NOMO-1 treated with DMSO at 0.1 percent for 48 hours (cell line): Measurements from ENCODE around the gene CDR2L.
A peak's percentile ranks its signal among the peaks of the same experiment; 100 is the strongest.
"Not testable (repeated sequence)": the region's sequence is repeated elsewhere in the genome, so short reads cannot be mapped to it uniquely, and the experiment has no call there.

Experiments
- DNase-seq: peaks from one replicate; lab custom pipeline; 2025; ENCODE audit not compliant: unreplicated experiment; lab: John Stamatoyannopoulos, UW

CDR2L gene

DNA sequence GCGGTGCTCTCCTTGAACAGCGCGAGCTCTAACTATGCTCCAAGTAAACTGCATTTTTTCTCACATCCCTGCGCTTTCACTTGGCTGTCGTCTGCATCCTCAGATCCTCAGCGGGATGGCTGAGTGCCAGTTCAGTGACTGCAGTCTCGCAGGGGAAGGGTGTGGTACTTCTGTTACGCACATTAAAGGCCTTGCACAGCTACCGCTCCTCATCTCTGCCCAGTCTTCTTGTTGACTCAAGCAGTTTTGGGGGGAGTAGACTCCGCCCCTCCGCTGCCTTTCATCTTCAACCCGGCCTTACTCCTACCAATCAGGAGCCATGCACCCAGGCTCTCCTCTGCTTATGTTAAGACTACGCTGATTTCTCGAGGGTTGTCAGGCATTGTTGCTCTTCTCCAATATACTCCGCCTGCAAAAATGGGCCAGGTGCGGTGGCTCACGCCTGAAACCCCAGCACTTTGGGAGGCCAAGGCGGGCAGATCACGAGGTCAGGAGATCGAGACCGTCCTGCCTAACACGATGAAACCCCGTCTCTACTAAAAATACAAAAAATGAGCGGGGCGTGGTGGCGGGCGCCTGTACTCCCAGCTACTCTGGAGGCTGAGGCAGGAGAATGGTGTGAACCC, 49.3 kb downstream of the CDR2L start:
- no peak for DNase-seq

DNA sequence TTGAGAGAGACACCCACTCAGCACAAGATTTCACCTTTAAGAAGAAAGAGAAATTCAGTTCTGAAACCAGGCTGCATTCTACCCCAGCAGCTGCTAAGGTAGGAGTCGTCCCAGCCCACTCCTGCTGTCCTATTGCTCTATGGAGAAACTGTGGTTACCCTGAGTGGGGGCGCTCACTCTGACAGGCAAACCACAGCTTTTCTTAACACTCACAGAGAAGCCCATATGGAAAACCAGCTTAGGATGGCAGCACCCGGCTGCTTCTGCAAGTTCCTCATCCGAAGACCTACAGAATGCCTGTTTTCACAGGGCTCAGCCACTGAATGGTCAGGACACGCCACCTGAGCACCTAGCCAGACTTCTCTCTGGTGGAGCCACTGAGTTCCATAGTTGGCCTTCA, 51.8 kb downstream of the CDR2L start:
- DNase-seq: no peak

DNA sequence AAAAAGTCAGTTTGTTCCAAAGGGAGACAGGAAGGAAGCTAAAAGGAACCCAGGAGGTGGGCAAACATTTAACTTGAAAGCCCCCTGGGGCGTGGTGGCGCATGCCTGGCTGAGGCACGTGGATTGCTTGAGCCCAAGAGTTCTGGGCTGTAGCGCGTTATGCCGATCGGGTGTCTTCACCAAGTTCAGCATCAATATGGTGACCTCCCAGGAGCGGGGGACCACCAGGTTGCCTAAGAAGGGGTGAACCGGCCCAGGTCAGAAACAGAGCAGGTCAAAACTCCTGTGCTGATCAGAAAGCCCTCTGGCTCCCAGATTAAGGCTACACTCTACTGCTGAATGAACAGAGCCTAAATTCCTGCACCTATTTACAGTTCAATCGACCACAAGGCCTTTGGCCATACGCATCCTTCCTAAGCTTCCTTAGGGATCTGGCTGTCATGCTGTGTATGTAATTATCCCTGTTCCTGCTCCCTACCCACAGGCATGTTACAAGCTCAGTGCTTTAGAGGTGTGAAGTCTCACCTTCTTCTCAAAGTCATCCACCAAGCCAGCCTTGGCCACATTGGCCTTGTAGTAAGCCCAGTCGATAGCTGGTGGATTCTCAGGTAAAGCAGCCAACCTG, 54.3 kb downstream of the CDR2L start:
- DNase-seq: no peak

DNA sequence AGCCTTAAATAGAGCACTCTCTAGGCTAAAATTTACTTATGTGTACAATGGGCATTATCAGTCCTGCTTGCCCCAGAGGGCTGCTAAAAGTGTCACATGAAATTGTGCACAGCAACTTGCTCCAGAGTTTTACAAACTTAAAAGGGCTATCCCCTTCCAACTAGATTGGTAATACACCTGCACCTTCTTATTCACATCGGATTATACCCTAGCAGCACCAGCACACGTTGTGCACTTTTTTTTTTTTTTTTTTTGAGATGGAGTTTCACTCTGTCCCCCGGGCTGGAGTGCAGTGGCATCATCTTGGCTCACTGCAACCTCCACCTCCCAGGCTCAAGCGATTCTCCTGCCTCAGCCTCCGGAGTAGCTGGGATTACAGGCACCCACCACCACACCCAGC, 56.4 kb downstream of the CDR2L start:
- DNase-seq: not testable (repeated sequence)

DNA sequence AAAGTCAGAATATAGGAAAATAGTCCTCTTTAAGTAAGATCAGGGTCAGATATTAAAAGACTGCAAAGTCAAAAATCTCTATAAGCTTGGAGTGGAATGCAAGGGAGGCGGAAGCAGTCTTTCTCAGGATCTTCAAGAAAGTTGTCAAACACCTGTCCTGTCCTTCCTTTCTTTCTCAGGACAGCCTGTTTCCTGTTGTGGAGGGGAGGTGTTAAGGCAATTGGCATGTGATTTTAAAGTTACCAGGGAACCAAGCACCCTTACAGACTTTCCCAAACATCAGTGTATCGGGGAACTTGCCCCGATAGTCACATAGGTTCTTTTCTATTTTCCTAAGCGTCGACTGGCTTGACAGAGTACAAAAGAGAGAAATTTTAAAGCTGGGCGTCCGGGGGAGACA, 57.3 kb downstream of the CDR2L start:
- DNase-seq: no peak

DNA sequence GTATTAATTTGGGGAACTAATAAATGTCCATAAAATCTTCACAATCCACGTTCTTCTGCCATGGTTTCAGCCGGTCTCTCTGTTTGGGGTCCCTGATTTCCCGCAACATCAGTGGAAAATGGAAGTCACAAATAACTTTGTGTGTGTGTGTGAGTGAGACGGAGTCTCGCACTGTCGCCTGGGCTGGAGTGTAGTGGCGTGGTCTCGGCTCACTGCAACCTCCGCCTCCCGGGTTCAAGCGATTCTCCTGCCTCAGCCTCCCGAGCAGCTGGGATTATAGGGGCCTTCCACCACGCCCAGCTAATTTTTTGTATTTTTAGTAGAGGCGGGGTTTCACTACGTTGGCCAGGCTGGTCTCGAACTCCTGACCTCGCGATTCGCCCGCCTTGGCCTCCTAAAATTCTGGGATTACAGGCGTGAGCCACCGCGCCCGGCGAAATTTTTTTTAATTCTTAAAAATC, 58.5 kb downstream of the CDR2L start:
- DNase-seq: not testable (repeated sequence)

DNA sequence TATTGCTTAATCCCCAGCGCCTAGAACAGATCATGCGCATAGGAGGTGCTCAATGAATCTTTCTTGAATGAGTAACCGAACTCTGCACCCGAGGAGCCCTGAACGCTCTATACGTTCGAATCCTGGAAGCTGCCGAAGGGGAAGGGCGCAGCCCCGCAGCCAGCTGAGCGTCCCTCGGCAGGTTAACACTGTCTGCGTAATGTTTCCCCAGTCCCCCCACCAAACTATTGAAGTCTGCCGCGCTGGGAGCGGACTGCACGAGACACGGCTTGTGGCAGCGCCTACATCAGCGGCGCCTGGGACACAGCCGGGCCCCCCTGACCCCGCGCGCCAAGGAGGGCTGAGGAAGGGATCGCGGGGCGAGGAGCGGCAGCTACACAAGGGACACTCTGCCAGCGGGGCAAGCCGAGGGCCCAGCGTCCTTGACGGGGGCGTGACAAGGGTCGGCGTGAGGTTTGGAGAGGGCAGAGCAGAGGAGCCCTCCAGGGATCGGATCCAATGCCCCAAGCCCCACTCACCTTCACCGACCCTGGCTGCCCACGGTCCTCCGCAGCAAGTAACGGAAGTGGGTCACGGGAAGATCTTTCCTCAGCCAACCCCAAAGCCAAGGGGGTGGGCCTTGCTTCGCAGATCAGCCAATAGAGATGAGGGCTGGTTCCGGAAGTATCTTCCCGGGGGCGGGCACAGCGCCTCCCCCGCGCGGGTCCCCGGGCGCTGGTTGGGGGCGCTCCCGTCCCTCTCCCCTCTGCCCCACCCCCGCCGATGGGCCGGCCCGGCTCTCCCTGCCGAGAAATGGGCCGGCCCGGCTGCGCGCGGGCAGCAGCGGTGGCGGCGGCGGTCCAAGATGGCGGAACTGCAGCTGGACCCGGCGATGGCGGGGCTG, 59.2 kb downstream of the CDR2L start, which contains the start of the genes ATP5PD and KCTD2:
TSS of gene ATP5PD (minus strand) at position 563 of the 883 bp plus-strand sequence. CDS start 4,319 bp downstream, outside the sequence.
TSS of gene KCTD2 (plus strand) at position 819 of the 883 bp plus-strand sequence. CDS start at position 845, 26 bp downstream.
- peak; percentile 94 for DNase-seq

DNA sequence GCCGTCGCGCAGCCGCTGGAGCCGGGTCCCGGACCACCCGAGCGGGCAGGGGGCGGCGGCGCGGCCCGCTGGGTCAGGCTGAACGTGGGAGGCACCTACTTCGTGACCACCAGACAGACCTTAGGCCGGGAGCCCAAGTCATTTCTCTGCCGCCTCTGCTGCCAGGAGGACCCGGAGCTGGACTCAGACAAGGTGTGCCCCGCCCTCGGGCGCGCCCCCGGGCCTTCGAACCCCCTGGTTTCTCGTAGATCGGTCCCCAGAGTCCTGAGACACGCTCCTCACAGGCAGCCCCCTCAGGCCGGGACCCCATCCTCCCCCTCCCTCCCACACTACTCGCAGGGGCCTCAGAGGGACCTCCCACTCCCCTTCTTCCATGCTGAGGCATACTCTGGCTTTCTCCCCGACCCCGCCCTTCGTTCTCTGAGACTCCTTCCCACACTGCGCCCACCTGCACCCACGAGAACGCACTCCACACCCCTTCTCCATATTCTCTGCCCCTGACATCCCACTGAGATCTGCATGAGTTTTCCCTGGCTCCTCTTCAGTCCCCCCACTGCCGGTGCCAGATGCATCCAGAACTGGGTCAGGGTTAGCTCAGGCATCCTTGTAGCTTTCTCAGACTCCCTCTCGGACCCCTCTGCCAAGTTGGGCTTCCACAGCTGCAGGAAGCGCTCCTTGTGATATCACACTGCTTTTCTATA, 60.1 kb downstream of the CDR2L start:
- DNase-seq: no peak

DNA sequence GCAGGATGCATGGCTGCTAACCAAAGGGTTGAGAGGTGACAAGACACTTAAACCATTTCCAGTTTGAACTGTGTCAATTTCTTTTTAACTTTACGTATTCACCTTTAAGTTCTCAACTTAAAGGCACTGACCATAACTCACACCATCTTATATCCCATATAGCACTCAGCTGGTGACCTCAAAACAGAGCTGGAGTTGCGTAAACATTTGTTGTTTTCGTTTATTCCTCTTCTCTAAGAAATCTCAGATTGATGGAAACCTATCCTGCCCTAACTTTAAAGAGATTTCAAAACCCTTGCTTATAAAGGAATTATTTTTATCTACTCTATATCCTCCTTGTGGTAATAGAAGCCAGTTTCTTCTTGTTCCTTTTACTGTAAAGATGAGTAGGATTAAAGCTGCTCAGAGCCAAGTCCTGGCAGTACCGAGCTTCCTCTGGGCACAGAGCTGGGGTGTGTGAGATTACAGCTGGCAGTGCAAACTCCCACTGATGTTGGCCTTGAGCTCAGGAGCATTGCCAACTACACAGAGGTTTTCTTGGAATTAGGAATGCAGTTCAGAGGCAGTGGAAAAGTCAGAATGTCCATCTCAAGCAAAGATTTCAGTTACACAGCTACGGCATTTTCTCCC, 60.9 kb downstream of the CDR2L start:
- DNase-seq: peak; percentile 8

DNA sequence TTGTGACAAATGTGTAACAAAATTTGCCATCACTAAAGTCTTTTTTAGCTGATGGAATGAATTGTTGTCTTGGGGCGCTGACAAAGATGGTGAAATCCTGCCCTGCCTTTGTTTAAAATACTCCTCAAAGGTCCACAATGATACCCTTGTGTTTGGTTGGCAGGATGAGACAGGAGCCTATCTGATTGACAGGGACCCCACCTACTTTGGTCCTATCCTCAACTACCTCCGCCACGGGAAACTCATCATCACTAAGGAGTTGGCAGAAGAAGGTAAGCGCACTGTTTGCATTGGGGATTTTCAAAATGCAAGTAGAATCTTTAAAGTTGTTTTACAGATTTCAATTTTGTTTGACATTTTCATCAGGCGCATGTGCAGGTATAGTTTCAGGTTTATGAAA, 61.6 kb downstream of the CDR2L start:
- DNase-seq: no peak

DNA sequence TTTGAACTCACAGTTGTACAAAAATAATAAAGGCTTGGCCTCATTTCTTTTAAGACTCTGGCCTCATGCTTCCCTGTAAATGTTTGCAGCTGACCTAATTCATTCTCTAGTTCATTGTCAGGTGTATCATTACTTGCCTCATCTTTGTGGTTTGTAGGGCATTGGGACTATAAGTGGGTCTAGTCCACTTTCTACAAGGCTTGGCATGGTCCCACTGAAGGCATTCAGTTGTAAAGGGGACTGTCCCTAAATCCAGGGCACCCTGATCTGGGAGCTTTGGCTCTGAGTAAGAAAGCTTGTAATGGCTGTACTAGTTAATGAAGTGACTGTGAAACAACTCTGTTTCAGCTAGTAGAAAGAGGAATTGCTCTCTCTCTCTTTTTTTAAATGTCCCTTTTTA, 62.3 kb downstream of the CDR2L start:
- DNase-seq: no peak

DNA sequence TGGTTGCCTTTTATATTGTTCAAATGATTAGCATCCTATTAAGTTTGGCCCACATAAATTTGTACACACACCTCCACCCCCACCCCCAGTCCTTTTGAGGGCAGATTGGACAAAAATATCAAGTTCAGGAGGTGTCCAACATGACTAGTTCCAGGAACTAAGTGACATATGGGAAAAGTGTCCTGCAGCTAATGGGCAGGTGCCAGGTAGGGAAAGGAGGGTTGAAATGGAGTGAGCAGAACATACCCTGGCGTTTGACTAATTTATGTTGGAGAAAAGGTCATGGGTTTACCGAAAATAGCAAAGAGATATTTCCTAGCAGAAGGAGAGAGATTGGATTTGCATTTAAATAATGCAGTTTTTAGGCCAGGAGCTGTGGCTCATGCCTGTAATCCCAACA, 64.5 kb downstream of the CDR2L start:
- no peak for DNase-seq
